ENCODE results near the gene SYNE4. TPM values are rescaled to one million over a fixed set of nuclear protein-coding genes. Genes with fewer than 3 reads are reported as not detected.

The SYNE4 gene
- total and polyA plus RNA-seq, 2 of the 13 experiments (the other 11 are each of a cell fraction or from before 2014, with no cell fraction given) = 13.7 to 23.0 TPM

DNA sequence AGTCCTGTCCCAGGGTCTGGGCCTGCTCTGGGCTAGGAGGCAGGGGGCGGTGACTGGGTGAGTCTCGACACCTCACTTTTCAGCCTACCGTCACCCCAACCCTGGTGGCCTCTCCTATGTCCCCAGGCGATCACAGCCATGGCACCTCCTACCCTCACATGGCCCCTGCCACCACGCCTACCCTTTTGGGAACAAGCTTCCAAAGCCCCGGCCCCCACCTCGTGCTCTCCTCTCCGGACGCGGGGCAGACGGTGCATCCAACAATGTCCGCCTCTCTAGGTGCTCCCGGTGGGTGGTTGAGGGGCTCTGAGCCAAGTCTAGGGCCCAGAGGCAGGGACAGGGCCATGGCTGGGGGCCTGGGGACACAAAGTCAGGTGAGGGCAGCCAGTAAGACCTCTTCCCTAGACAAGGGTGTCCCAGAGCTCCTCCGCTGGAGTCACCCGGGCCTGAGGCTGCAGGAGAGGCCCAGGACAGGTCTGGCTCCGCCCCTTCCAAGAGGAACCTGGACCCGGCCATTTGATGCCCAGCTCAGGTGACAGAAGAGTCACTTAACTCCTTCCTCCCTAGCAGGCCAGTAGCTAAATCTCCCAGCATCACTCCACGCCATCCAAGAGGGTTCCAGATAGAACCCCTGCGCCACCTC is at the start of gene SYNE4 (continued):
- TF ChIP-seq, protein P1, sequence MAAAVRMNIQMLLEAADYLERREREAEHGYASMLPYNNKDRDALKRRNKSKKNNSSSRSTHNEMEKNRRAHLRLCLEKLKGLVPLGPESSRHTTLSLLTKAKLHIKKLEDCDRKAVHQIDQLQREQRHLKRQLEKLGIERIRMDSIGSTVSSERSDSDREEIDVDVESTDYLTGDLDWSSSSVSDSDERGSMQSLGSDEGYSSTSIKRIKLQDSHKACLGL (CRISPR knock-in tag; IDR thresholded peaks at IDR 0.05) = no peak; the same call in 1 of the 2 replicates
- TF ChIP-seq, protein P2, sequence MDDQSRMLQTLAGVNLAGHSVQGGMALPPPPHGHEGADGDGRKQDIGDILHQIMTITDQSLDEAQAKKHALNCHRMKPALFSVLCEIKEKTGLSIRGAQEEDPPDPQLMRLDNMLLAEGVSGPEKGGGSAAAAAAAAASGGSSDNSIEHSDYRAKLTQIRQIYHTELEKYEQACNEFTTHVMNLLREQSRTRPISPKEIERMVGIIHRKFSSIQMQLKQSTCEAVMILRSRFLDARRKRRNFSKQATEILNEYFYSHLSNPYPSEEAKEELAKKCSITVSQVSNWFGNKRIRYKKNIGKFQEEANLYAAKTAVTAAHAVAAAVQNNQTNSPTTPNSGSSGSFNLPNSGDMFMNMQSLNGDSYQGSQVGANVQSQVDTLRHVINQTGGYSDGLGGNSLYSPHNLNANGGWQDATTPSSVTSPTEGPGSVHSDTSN (CRISPR knock-in tag; IDR thresholded peaks at IDR 0.05; ENCODE audit: borderline replicate concordance) = no peak
- TF ChIP-seq DNMT1 (CRISPR knock-in tag; IDR thresholded peaks at IDR 0.05) (no peak), RBAK (CRISPR knock-in tag; IDR thresholded peaks at IDR 0.05) (no peak), ZZZ3 (CRISPR knock-in tag; IDR thresholded peaks at IDR 0.05; ENCODE audit: borderline replicate concordance) (no peak), MYNN (CRISPR knock-in tag; IDR thresholded peaks at IDR 0.05; ENCODE audit: low read depth) (no peak), MTA1 (CRISPR knock-in tag; IDR thresholded peaks at IDR 0.05; ENCODE audit: borderline replicate concordance) (no peak), MAF1 (CRISPR knock-in tag; IDR thresholded peaks at IDR 0.05; ENCODE audit: borderline replicate concordance) (no peak), ARID2 (CRISPR knock-in tag; IDR thresholded peaks at IDR 0.05; ENCODE audit: borderline replicate concordance) (no peak), ZNF790 (CRISPR knock-in tag; IDR thresholded peaks at IDR 0.05; ENCODE audit: borderline replicate concordance) (no peak)
- TF ChIP-seq, protein P3, sequence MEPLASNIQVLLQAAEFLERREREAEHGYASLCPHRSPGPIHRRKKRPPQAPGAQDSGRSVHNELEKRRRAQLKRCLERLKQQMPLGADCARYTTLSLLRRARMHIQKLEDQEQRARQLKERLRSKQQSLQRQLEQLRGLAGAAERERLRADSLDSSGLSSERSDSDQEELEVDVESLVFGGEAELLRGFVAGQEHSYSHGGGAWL (CRISPR knock-in tag; IDR thresholded peaks at IDR 0.05) = peak; percentile 64
- TF ChIP-seq, protein P4, sequence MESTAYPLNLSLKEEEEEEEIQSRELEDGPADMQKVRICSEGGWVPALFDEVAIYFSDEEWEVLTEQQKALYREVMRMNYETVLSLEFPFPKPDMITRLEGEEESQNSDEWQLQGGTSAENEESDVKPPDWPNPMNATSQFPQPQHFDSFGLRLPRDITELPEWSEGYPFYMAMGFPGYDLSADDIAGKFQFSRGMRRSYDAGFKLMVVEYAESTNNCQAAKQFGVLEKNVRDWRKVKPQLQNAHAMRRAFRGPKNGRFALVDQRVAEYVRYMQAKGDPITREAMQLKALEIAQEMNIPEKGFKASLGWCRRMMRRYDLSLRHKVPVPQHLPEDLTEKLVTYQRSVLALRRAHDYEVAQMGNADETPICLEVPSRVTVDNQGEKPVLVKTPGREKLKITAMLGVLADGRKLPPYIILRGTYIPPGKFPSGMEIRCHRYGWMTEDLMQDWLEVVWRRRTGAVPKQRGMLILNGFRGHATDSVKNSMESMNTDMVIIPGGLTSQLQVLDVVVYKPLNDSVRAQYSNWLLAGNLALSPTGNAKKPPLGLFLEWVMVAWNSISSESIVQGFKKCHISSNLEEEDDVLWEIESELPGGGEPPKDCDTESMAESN (CRISPR knock-in tag; conservative IDR thresholded peaks at IDR 0.05) = no peak
- TF ChIP-seq, protein P5, sequence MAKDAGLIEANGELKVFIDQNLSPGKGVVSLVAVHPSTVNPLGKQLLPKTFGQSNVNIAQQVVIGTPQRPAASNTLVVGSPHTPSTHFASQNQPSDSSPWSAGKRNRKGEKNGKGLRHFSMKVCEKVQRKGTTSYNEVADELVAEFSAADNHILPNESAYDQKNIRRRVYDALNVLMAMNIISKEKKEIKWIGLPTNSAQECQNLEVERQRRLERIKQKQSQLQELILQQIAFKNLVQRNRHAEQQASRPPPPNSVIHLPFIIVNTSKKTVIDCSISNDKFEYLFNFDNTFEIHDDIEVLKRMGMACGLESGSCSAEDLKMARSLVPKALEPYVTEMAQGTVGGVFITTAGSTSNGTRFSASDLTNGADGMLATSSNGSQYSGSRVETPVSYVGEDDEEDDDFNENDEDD (CRISPR knock-in tag; IDR thresholded peaks at IDR 0.05; ENCODE audit: borderline replicate concordance) = no peak
- TF ChIP-seq, protein P6, sequence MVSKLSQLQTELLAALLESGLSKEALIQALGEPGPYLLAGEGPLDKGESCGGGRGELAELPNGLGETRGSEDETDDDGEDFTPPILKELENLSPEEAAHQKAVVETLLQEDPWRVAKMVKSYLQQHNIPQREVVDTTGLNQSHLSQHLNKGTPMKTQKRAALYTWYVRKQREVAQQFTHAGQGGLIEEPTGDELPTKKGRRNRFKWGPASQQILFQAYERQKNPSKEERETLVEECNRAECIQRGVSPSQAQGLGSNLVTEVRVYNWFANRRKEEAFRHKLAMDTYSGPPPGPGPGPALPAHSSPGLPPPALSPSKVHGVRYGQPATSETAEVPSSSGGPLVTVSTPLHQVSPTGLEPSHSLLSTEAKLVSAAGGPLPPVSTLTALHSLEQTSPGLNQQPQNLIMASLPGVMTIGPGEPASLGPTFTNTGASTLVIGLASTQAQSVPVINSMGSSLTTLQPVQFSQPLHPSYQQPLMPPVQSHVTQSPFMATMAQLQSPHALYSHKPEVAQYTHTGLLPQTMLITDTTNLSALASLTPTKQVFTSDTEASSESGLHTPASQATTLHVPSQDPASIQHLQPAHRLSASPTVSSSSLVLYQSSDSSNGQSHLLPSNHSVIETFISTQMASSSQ (IDR thresholded peaks at IDR 0.05; ENCODE audit: low read depth) = no peak
- TF ChIP-seq, protein P6 (CRISPR knock-in tag; IDR thresholded peaks at IDR 0.05; ENCODE audit: borderline replicate concordance) = 0 out of 2 replicates have a peak, but pooled peaks have one; percentile 35
- TF ChIP-seq, protein P7, sequence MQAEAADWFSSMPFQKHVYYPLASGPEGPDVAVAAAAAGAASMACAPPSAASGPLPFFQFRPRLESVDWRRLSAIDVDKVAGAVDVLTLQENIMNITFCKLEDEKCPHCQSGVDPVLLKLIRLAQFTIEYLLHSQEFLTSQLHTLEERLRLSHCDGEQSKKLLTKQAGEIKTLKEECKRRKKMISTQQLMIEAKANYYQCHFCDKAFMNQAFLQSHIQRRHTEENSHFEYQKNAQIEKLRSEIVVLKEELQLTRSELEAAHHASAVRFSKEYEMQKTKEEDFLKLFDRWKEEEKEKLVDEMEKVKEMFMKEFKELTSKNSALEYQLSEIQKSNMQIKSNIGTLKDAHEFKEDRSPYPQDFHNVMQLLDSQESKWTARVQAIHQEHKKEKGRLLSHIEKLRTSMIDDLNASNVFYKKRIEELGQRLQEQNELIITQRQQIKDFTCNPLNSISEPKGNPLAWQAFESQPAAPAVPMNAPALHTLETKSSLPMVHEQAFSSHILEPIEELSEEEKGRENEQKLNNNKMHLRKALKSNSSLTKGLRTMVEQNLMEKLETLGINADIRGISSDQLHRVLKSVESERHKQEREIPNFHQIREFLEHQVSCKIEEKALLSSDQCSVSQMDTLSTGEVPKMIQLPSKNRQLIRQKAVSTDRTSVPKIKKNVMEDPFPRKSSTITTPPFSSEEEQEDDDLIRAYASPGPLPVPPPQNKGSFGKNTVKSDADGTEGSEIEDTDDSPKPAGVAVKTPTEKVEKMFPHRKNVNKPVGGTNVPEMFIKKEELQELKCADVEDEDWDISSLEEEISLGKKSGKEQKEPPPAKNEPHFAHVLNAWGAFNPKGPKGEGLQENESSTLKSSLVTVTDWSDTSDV (CRISPR knock-in tag; IDR thresholded peaks at IDR 0.05) = peak; percentile 78; the same call in 1 of the 2 replicates

Measured in HepG2 (cell line).